Retinal pigment epithelial cell (primary cell): ENCODE measurements around the gene ACAD8.

Experiments used
- DNase-seq: peaks from one replicate; pipeline ENCODE4 v3.0.0-alpha.2; 2010; ENCODE audit warnings: low read depth
- H3K4me3 ChIP-seq: 2 replicates; pipeline ENCODE4 v1.5.1; 2011; ENCODE audit warnings: mild to moderate bottlenecking, low read length, control low read depth, moderate library complexity
- TF ChIP-seq, protein P1 (sequence below): conservative IDR thresholded peaks from 2 replicates; pipeline ENCODE4 v1.5.1; 2011; ENCODE audit warnings: low read depth, low read length, control low read depth, inconsistent platforms

Gene ACAD8

DNA sequence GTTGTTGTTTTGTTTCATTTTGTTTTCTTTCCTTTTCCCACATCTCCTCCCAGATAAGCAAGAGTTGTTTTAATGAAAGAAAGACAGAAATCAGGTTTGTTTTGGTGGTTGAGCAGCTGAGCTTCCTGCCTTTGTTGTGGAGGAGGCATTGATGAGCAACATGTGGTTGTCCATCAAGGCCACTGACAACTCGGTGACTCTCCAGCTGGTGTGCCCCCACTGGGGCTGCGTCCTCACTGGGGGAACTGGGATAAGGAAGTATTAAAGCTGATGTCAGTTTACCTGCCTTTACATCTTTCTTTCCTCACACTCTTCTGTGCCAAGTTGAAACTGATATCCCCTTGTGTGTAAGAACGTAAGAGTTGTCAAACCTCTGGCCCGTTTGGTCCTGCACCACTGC is 23.0 kb upstream of the ACAD8 start:
- DNase-seq = no peak
- no peak overlapping the region for H3K4me3 ChIP-seq

DNA sequence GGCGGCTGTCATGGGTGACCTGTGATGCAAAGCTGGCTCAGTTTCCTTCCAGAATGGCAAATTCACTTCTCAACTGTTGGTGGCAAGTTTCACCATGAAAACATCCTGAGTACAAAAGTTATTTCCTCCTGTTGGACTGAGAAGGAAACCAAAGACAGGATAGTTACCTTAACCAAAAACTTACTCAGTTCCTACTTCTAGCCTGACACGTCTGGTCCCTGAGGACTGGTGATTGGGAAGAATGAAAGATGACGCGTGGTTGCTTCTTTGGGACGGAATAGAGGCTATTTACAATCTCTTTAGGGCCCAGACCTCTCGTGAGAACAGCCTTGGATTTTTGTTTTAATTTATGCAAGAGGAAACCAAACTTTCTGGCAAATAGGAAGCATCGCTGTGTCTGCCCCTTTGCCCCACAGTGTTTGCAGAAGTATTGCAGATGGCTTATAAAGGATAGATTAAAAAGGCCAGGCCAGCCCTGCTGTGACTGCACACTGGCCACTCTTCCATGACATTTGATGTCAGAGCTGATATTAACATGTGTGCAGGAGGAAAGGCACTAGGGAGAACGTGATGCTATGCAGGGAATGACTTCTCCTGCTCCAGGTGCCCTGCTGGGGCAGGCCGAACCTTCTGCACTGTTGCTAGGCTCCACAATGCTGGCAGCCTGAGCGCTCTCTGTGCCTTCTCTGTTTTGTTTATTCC is 21.3 kb upstream of the ACAD8 start:
- TF ChIP-seq, protein P1, sequence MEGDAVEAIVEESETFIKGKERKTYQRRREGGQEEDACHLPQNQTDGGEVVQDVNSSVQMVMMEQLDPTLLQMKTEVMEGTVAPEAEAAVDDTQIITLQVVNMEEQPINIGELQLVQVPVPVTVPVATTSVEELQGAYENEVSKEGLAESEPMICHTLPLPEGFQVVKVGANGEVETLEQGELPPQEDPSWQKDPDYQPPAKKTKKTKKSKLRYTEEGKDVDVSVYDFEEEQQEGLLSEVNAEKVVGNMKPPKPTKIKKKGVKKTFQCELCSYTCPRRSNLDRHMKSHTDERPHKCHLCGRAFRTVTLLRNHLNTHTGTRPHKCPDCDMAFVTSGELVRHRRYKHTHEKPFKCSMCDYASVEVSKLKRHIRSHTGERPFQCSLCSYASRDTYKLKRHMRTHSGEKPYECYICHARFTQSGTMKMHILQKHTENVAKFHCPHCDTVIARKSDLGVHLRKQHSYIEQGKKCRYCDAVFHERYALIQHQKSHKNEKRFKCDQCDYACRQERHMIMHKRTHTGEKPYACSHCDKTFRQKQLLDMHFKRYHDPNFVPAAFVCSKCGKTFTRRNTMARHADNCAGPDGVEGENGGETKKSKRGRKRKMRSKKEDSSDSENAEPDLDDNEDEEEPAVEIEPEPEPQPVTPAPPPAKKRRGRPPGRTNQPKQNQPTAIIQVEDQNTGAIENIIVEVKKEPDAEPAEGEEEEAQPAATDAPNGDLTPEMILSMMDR = no peak
- H3K4me3 ChIP-seq = no peak overlapping the region
- no peak for DNase-seq

More for the DNA sequence above, 23.0 kb upstream of the ACAD8 start:
- TF ChIP-seq, protein P1 = no peak

DNA sequence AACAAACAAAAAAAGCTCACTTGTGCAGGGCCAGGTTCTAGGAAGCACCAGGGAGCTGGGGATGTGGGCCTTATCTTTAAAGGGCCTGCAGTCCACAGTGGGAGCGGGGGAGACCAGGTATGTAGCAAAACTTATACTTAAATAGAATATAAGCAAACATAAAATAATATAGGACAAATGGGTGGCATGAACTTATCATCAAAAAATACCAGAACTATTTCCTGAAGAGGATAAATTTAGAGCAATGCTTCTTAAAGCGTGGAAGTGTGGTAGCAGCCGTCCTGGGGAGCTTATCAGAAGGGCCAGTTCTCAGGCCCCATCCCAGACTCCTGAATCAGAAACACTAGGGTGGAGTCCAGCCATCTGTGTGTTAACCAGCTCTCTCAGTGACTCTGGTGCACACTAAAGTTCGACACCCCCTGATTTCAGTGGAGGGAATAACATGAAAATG is 19.6 kb upstream of the ACAD8 start:
- TF ChIP-seq, protein P1 = no peak
- no peak overlapping the region for H3K4me3 ChIP-seq
- no peak for DNase-seq

DNA sequence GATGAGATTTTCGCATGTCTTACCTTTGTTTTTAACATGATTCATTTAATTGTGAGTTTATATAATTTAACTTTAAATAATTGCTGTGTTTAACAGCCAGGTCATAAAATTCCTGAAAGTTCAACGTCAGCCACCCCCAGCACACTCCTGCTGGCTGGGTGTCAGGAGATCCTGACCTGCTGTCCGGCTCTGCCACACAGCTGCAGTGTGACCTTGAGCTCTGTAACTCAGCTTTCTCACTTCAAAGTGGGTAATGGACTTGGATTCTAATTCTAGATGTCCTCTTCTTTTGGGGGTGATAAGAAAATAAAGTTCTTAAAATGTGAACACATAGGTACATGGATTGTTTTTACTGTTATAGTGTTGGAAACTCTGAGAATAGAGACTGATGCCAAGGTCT is 18.0 kb upstream of the ACAD8 start:
- TF ChIP-seq, protein P1 = no peak
- DNase-seq = no peak
- no peak overlapping the region for H3K4me3 ChIP-seq

DNA sequence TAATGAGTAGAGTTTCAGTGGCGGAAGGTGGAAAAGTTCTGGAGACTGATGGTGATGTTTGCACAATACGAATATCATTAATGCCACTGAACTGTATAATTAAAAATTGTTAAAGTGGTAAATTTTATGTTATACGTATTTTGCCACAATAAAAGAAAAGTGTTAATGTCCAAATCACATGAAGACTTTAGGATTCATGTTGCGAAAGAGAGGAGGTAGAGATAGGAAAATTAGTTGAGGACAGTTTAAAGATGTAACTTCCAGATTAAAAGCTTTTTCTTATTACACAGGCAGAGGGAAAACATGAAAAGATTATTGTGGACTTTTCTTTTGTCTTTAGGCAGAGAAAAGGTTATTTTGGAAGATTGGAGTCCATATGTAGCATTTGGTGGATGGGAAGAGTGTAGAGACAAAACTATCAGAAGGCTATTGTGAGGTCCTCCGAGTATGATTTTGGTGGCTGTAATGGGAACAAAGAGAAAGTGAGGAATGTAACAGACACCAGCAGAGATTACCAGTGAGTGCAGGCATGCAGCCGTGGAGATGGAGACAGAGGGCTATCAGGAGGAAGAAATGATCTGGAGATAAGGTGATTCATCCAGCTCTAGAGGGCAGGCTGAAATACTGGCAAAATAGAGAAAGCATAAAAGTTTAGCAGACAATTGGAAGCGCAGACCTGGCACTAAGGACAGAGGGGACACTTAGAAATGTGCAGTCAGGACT is 16.4 kb upstream of the ACAD8 start:
- no peak for DNase-seq

DNA sequence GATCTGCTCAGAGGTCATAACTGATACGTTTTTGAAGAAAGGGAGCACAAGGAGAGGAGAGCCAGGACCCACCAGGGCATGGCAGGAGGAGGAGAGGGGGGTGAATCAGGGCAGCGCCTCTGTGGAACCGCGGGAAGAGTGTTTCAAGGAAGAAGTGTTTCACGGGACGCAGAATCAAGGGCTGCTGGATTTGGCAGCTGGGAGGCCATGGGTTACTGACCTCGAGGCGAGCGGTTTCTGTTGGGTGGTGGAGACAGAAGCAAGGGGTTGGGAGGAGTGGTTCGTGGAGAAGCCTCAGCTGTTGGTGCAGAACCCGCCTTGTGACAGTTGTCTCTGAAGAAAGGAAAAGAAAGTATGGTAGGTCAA is 15.8 kb upstream of the ACAD8 start:
- H3K4me3 ChIP-seq = no peak overlapping the region
- DNase-seq = no peak
- TF ChIP-seq, protein P1 = no peak

More for the DNA sequence above, 16.4 kb upstream of the ACAD8 start:
- TF ChIP-seq, protein P1 = no peak
- H3K4me3 ChIP-seq = no peak overlapping the region

DNA sequence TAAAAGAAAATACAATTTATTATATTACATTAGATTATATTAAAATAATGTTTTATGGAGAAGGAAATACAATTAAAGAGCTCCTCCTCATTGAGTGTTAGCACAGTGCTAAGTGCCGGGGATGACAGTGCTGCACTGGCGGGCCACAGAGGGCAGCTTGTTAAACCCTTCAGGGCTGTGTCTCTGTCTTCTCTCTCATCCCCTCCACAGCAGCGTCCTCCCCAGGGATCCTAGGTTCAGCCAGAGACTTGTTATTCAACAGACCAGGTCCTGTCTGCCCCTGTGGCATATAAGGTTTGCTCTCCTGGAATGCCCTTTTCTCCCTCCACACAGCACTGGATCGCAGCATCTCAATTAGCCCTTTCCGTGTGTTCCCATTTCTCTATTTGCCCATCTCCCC is 14.4 kb upstream of the ACAD8 start:
- TF ChIP-seq, protein P1 = no peak
- H3K4me3 ChIP-seq = no peak overlapping the region
- DNase-seq = no peak
